ENCODE results near the gene CYP26C1.

- TF ChIP-seq CTCF (IDR thresholded peaks at IDR 0.05 in 2 of 3, conservative IDR thresholded peaks at IDR 0.05 in 1 of 3; ENCODE audit: borderline replicate concordance in 1 of 3, insufficient read depth in 1 of 3, low read depth in 2 of 3, low read length in 2 of 3) (no peak), JUND (IDR thresholded peaks at IDR 0.05) (no peak), POLR2A (IDR thresholded peaks at IDR 0.05; ENCODE audit: borderline replicate concordance, extremely low read depth, insufficient read depth, insufficient read length) (no peak), ZNF274 (IDR thresholded peaks at IDR 0.05; ENCODE audit: low read depth, low read length) (no peak), POLR2AphosphoS5 (IDR thresholded peaks at IDR 0.05; ENCODE audit: low read depth, low read length) (no peak), RAD21 (IDR thresholded peaks at IDR 0.05; ENCODE audit: low read depth) (no peak), EZH2 (IDR thresholded peaks at IDR 0.05) (no peak), EZH2phosphoT487 (IDR thresholded peaks at IDR 0.05; ENCODE audit: borderline replicate concordance) (no peak), MAX (IDR thresholded peaks at IDR 0.05) (no peak), CBX3 (IDR thresholded peaks at IDR 0.05; ENCODE audit: low read depth) (no peak), SRF (IDR thresholded peaks at IDR 0.05; ENCODE audit: low read depth) (no peak)
- TF ChIP-seq, protein P1, sequence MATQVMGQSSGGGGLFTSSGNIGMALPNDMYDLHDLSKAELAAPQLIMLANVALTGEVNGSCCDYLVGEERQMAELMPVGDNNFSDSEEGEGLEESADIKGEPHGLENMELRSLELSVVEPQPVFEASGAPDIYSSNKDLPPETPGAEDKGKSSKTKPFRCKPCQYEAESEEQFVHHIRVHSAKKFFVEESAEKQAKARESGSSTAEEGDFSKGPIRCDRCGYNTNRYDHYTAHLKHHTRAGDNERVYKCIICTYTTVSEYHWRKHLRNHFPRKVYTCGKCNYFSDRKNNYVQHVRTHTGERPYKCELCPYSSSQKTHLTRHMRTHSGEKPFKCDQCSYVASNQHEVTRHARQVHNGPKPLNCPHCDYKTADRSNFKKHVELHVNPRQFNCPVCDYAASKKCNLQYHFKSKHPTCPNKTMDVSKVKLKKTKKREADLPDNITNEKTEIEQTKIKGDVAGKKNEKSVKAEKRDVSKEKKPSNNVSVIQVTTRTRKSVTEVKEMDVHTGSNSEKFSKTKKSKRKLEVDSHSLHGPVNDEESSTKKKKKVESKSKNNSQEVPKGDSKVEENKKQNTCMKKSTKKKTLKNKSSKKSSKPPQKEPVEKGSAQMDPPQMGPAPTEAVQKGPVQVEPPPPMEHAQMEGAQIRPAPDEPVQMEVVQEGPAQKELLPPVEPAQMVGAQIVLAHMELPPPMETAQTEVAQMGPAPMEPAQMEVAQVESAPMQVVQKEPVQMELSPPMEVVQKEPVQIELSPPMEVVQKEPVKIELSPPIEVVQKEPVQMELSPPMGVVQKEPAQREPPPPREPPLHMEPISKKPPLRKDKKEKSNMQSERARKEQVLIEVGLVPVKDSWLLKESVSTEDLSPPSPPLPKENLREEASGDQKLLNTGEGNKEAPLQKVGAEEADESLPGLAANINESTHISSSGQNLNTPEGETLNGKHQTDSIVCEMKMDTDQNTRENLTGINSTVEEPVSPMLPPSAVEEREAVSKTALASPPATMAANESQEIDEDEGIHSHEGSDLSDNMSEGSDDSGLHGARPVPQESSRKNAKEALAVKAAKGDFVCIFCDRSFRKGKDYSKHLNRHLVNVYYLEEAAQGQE (IDR thresholded peaks at IDR 0.05; ENCODE audit: low read depth): no peak
Measured at GRCh38 chr10:93034426-93034825, 26.2 kb upstream of the CYP26C1 start.

Measured in HCT116 (cell line).